GM13976 (cell line): ENCODE measurements around the gene BCAS3.

ENCODE experiments used
- DNase-seq: peaks from one replicate; pipeline ENCODE4 v3.0.0; 2012; ENCODE audit warnings: low spot score
- in situ Hi-C: fragments of 300-500 bp; cut with MboI; formaldehyde crosslinking; loops from one replicate; pipeline ENCODE4 v1.12.0; 2022; ENCODE audit warnings: low sequenced_read_pairs, mixed read lengths, inconsistent platforms; ENCODE audit not compliant: unreplicated experiment
- TF ChIP-seq, protein P1 (sequence below): IDR thresholded peaks from 2 replicates; pipeline ENCODE4 v1.5.1; 2012; ENCODE audit warnings: borderline replicate concordance, mild to moderate bottlenecking; ENCODE audit not compliant: insufficient read depth; ENCODE audit errors: extremely low read depth, missing control alignments, control extremely low read depth

The BCAS3 gene

DNA sequence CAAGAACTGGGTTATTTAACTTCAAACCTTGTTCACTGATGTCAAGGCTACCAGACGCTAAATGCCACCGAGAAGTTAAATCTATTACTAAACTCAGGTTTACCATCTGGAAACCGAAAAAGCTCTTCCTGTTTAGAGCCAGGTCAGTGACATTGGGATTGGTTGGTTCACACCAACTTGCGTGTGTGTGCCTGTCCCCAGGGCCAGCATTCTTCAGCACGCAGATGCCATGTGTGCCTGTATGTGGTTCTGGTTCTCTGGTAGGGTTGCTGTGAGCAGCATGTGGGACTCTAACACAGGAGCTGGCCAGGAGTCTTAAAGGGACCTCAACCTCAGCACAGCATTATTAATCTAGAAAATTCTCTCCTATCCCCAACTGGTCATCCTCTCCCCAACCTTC lies 703.9 kb downstream of the BCAS3 start:
- TF ChIP-seq, protein P1, sequence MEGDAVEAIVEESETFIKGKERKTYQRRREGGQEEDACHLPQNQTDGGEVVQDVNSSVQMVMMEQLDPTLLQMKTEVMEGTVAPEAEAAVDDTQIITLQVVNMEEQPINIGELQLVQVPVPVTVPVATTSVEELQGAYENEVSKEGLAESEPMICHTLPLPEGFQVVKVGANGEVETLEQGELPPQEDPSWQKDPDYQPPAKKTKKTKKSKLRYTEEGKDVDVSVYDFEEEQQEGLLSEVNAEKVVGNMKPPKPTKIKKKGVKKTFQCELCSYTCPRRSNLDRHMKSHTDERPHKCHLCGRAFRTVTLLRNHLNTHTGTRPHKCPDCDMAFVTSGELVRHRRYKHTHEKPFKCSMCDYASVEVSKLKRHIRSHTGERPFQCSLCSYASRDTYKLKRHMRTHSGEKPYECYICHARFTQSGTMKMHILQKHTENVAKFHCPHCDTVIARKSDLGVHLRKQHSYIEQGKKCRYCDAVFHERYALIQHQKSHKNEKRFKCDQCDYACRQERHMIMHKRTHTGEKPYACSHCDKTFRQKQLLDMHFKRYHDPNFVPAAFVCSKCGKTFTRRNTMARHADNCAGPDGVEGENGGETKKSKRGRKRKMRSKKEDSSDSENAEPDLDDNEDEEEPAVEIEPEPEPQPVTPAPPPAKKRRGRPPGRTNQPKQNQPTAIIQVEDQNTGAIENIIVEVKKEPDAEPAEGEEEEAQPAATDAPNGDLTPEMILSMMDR: no peak
- no peak for DNase-seq
- in situ Hi-C loops: no loop called here

DNA sequence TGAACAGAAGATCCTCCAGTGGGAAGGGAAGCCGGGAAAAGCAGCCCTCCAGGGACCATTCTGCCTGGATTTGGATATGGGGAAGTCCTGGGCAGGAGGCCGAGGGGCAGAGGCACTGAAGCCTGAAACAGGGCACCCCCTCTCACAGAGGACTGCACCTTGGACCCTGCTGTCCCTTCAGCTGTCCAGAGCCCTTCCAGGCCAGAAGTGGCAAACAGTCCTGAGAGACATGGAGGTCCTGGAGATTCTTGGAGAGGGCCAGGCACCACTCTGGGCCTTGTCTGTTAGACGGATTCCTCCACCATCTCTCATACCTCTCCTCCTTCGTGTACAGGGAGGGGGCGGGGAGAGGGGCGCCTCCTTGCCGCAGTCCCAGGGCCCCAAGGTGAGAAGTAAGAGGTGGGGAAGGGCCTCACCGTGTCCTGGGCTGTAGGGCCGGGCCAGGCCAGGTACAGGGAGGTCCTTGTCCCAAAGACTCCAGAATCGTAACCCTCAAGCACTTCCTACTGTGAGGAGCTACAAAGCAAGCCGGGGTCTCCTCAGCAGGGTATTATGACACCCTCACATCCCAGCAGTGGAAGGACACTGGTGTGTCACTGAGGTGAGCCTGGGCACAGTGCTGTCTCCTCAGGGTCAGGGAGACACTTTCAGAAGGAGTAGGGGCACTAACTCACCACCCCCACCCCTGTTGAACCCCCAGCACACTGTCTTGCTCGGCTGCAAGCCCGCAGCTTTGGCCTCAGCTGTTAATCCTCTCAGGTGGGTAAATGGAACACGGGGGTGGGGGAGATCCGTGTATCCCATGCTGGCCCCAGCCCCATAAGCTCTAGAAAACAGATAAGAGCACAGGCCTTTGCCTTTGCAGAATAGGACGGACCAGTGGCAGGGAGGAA lies 705.4 kb downstream of the BCAS3 start:
- no peak for DNase-seq
- in situ Hi-C loops: no loop called here

DNA sequence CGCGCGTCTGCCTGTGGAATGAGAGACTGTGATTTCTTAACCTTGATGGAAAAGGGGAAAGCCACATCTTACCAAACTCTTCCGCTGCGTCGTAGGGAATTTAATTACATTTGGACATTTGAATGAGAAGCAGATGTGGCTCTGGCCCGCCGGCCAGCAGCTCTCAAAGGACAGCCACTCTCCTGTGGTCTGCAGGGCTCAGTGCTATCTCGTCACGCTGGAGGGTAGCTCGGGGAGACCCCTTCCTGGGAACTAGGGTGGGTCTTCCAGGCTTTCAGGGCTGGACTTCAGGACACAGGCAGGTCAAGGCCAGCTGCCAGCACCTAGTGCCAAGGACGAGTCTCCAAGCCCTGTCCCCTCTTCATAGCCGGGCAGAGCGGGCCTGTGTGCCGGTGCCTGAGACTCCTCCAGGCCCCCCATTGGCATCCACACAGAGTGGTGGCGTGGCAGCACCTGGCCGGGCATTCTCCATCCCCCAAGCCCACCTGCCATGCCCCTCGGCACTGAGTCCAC lies 706.1 kb downstream of the BCAS3 start:
- no peak for DNase-seq
- TF ChIP-seq, protein P1: no peak
- in situ Hi-C loops: no loop called here

More for the DNA sequence above, 705.4 kb downstream of the BCAS3 start:
- TF ChIP-seq, protein P1: no peak

DNA sequence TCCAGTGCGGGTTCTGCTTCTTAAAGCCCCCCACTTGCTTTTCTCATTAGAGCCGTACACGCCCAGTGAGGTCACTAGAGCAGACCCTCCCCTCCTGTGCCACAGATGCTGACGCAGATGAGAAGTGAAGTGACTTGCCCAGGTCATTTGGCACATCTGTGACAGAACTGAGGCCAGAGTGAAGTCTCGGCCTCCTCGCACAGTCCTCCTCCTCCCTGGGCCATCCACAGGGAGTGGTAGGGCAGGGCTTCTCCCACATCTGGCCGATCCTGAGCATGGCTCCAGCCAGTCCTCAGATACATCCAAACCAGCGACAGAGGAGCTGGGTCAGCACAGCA lies 706.7 kb downstream of the BCAS3 start:
- TF ChIP-seq, protein P1: no peak
- in situ Hi-C loops: no loop called here
- DNase-seq: no peak

DNA sequence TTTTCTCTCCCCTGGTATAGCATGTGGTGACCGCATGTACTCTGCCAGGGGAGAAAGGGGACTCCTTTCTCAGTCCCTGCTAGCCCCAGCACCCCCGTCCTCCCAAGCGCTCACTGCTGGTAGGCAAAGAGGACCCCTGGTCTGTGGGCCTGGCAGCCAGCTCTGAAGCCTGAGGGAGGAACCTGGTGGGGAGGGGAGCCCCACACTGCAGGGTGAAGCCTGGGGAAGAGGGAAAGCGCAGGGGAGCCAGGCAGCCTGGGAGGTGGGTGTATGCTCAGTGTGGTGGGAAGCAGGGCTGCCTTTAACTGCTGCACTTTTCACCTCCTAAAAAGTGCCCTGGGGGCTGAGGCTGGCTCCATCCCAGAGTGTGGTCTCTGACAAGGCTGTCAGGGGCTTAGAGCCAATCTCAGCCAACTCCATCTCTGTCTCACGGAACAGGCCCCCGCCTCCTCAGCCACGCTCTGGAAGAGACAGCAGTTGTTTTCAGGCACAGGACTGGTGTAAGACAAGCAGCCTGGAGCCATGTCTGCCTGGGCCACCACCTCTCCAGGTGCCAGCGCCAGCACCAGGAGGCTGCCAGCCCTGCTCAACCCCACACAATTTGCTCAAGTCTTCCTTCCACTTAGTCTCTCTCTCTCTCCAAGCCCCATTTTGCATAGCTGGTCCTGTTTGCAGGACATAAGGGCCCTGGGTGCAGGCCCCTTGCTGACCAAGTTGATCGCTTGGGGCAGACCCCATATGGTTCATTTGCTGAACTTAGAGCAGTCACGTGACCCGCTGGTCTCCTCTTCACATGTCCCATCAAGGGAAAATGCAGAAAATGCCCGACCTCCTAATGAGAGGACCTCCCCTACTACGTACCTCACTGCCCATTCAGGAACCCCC lies 707.3 kb downstream of the BCAS3 start:
- no peak for DNase-seq
- in situ Hi-C loops: no loop called here
- TF ChIP-seq, protein P1: no peak

DNA sequence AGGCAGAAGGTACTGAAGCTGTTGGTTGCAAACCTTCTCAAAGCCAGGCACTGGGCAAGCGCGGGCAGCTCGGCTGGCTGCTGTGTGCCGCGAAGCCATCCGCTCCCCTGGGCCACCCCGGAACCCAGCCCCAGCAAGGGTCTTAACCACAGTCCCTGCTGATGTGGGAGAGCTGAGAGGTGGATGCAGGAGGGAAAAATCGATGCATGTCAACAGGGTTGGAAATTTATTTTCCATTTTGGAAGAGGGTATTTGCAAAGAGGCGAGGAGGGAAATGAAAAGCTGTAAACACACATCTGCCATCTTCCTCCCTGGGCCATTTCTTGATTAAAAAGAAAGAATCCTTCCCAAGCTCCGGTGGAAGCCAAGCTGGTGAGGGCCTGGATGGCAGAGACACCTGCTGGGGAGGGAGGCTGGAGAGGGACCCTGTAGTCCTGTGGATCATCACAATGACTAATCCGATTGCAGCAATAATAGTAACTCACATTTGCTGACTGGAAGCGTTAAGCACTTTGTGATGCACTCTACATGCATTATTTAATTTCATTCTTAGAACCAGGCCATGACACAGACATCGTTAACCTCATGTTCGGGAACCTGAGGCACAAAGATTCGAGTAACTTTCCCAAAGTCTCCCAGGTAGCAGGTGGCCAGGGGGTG lies 708.1 kb downstream of the BCAS3 start:
- no peak for DNase-seq
- in situ Hi-C loops: no loop called here
- TF ChIP-seq, protein P1: no peak
